Stimulated activated CD4-positive, alpha-beta T cell treated with anti-CD3 and anti-CD28 coated beads, Interleukin-15, amount 100 ng/mL, for 1 hour (primary cell): Measurements from ENCODE around the gene DVL2.
"Not testable (repeated sequence)": the region's sequence is repeated elsewhere in the genome, so short reads cannot be mapped to it uniquely, and the experiment has no call there.

Experiments
- DNase-seq, 2 donors: peaks; one replicate each; pipeline ENCODE4 v3.0.0-alpha.2; 2020; ENCODE audit warnings: low read depth in 1 of 2, low spot score in 1 of 2

DVL2 gene

DNA sequence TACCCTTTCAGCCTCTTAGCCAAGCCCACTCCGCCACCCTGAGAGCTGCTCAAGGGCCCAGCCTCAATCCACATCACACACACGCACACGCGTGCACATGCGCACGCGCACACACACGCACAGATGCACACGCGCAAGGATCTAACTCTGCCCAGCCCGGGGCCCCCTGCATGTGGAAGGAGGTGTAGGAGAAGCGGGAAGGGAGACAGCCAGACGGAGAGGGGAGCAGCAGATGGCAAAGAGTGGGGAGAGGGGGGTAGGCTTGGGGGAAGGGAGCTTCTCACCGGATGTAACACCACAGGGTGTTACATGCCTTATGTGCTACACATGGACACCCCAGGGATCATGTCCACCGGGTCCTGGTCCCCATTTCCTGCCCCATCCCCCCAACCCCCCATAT is 30.0 kb downstream of the DVL2 start:
- no peak for DNase-seq

GRCh38 chr17:7203391-7203790 is 30.9 kb downstream of the DVL2 start:
- no peak for DNase-seq

GRCh38 chr17:7196651-7197401 is 37.5 kb downstream of the DVL2 start:
- DNase-seq: no peak

DNA sequence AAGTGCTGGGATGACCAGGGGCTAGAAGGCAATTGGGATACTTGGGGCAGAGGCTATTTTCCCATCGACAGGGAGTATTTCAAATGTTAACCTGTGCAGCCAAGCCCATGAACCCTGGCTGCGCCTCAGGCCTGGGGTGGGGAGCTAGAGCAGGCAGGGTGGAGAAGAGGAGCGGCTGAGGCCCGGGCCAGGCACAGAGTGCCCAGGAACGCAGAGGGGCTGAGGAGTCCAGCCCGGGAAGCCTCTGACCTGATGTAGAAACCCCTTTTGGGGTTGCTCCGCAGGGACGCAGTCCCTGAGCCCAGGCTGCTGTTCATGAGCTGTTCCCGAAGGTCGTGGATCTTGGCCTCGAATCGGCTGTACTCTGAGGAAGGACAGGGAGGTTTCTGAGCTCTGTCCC is 38.3 kb downstream of the DVL2 start:
- no peak for DNase-seq

GRCh38 chr17:7192271-7192937 is 41.9 kb downstream of the DVL2 start:
- DNase-seq: no peak

DNA sequence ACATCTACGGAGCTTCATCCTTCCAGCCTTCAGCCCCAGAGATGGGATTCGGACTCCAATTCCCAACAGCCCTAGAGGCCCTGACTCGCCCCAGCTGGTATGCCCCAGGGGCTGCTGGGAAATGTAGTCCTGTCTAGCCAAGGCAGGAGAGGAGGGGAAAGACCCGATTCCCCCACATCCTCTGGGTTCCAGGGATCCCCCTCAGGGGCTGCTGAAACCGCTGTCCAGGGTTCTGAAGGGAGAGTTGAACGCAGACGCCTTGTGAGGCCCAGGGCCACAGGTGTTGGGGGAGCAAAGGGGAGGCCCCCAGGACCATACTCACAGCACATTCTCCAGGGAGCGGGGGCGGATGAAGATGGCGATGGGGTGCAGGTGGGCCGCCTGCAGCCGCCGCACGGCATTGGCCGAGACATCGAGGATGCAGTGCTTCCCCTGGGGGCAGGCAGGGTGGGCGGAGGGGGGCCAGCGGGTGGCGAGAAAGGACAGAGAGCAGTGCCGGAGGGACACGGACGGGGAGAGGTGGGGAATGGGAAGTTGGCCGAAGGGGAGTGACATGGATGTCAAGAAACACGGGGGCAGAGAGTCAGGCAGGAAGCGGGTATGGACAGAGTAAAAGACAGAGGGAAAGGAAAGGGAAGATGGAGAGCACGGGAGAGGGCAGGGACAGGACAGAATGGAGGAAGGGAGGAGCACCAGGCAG is 42.6 kb downstream of the DVL2 start:
- DNase-seq: no peak

GRCh38 chr17:7191069-7191468 is 43.2 kb downstream of the DVL2 start:
- DNase-seq: no peak

GRCh38 chr17:7190276-7190917 is 43.9 kb downstream of the DVL2 start:
- DNase-seq: no peak

- no peak for DNase-seq
Measured at GRCh38 chr17:7186241-7186640, 48.1 kb downstream of the DVL2 start.

- no peak for DNase-seq
Measured at GRCh38 chr17:7184647-7185046, 49.7 kb downstream of the DVL2 start.

DNA sequence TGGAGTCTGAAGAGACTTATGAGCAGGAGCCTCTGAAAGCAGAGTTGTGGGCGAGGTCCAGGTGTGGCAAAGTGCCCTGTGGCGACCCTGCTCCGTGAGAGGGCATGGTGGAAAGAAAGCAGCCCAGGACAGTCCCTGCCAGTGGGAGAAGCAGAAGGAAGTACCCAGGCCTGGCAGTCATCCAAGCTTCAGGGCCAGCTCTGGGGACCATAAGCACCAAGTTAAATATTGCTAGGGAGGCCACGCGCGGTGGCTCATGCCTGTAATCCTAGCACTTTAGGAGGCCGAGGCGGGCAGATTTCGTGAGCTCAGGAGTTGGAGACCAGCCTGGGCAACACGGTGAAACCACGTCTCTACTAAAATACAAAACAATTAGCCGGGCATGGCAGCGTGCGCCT is 50.2 kb downstream of the DVL2 start:
- no peak for DNase-seq

- no peak for DNase-seq
Measured at GRCh38 chr17:7183433-7184090, 50.8 kb downstream of the DVL2 start.

- not testable (repeated sequence) for DNase-seq
Measured at GRCh38 chr17:7182101-7182500, 52.2 kb downstream of the DVL2 start.

GRCh38 chr17:7179317-7180254 is 54.7 kb downstream of the DVL2 start, which contains the start of gene ASGR1:
Gene ASGR1 (minus strand): TSS chr17:7179370. CDS start chr17:7178563, 807 bp downstream.
- DNase-seq: no peak

DNA sequence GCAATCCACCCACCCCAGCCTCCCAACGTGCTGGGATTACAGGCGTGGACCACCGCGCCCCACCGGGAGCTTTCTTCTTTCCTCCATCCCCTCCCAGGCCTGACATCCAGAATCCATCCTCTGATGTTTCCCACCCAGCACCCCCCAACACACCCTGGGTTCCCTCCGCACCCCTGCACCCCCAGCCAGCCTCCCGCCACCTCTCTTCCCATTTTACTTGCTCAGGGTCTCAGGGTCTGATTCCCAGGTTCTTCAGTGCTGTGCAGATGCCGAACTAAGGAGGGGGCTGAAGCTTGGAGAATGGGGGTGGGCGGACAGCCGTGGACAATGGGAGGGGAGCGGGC is 55.4 kb downstream of the DVL2 start:
- no peak for DNase-seq

GRCh38 chr17:7177954-7178477 is 56.3 kb downstream of the DVL2 start:
- no peak for DNase-seq

DNA sequence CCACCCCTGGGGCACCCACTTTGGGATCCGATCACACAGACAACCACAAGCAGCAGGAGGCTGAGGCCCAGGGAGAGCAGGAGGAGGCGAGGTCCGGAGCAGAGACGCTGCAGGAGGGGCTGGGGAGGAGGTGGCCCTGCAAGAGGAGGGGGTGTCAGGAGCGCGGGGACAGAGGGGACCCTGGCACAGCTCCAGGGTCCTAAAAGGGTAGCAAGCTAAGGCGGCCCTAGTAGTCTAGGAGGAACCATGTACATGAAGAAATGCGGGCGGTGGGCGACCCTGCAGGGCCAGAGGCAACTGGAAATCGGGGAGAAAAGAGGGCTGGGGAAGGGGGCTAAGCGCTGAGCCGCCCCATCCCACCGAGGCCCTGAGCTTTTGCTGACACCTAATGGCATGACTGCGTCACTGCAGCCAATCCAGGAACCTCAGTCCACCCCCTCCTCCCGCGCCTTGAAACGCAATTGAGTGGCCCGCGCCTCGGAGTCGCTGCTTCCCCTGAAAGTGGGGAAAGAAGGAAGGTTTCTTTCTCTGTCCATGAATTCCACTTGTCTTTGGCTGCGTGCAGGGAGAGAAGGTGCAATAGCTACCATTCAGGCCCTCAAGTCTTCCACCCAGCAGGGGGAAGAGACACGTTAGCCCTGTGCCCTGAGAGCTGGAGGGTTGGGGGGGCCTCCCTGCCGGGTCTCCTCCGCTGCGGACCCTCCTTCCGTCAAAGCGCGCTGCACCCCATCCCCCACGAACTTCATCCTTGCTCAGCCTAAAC is 56.9 kb downstream of the DVL2 start:
- DNase-seq: peak; percentile 30 to 40

GRCh38 chr17:7176841-7177190 is 57.5 kb downstream of the DVL2 start:
- DNase-seq: no peak
